Measurements from ENCODE around the gene FKBP5.

The FKBP5 gene

GRCh38 chr6:35729722-35730121 is 41.0 kb upstream of the FKBP5 start:
- no peak overlapping the region for H2BK15ac ChIP-seq (replicated peaks; ENCODE audit: low read depth)
- H2BK120ac ChIP-seq (ENCODE audit: low read depth, low read length) = no peak overlapping the region
- no peak overlapping the region for H2AK5ac ChIP-seq (ENCODE audit: low read length)
- H3K79me1 ChIP-seq (ENCODE audit: low read length) = no peaks in the 10 kb centered on the region
- peaks cover 19% of the 10 kb centered on the region for H3K4me1 ChIP-seq (ENCODE audit: control insufficient read depth, low read depth, low read length)
- H3K4me3 ChIP-seq (ENCODE audit: low read length) = no peak overlapping the region
- WGBS (ENCODE audit: extremely low coverage, insufficient coverage, low lambda C conversion rate) = no CpG with 5 or more reads among the region's 2 CpGs
- H2BK5ac ChIP-seq (ENCODE audit: low read length) = no peak overlapping the region
- DNase-seq = no peak
- H3K4ac ChIP-seq (ENCODE audit: low read depth, low read length) = no peak overlapping the region
- no peaks in the 10 kb centered on the region for H3K79me2 ChIP-seq (ENCODE audit: control insufficient read depth, insufficient read depth, low read length)
- H3K27ac ChIP-seq (ENCODE audit: low read depth, low read length) = no peak overlapping the region
- no peak overlapping the region for H3K4me2 ChIP-seq (ENCODE audit: low read length)
- H3K36me3 ChIP-seq (ENCODE audit: control insufficient read depth, insufficient read depth, low read length) = no peaks in the 10 kb centered on the region
- no peak overlapping the region for H3K9ac ChIP-seq (ENCODE audit: low read length)
- no peak overlapping the region for H4K8ac ChIP-seq (ENCODE audit: low read depth, low read length)
- no peak overlapping the region for H3K18ac ChIP-seq (ENCODE audit: low read length)
- no peak overlapping the region for H4K5ac ChIP-seq (ENCODE audit: low read length)
- H3K23ac ChIP-seq (ENCODE audit: low read length) = no peak overlapping the region
- no peak overlapping the region for H3K56ac ChIP-seq (ENCODE audit: low read length)
- no peaks in the 10 kb centered on the region for H3K27me3 ChIP-seq (ENCODE audit: insufficient read depth, low read length, poor library complexity)

- H2BK5ac ChIP-seq (ENCODE audit: low read length) = no peak overlapping the region
- no peak overlapping the region for H3K4me3 ChIP-seq (ENCODE audit: low read length)
- H3K4ac ChIP-seq (ENCODE audit: low read depth, low read length) = no peak overlapping the region
- peak overlapping the region; percentile 55 for H3K9ac ChIP-seq (ENCODE audit: low read length)
- peak; percentile 12 for DNase-seq
- no peaks in the 10 kb centered on the region for H3K79me2 ChIP-seq (ENCODE audit: control insufficient read depth, insufficient read depth, low read length)
- no peaks in the 10 kb centered on the region for H3K36me3 ChIP-seq (ENCODE audit: control insufficient read depth, insufficient read depth, low read length)
- no peak overlapping the region for H3K23ac ChIP-seq (ENCODE audit: low read length)
- H2AK5ac ChIP-seq (ENCODE audit: low read length) = no peak overlapping the region
- H3K27me3 ChIP-seq (ENCODE audit: insufficient read depth, low read length, poor library complexity) = no peaks in the 10 kb centered on the region
- no peak overlapping the region for H3K27ac ChIP-seq (ENCODE audit: low read depth, low read length)
- peaks cover 19% of the 10 kb centered on the region for H3K4me1 ChIP-seq (ENCODE audit: control insufficient read depth, low read depth, low read length)
- H2BK15ac ChIP-seq (replicated peaks; ENCODE audit: low read depth) = no peak overlapping the region
- no peak overlapping the region for H3K56ac ChIP-seq (ENCODE audit: low read length)
- H4K8ac ChIP-seq (ENCODE audit: low read depth, low read length) = no peak overlapping the region
- no peak overlapping the region for H4K5ac ChIP-seq (ENCODE audit: low read length)
- no CpG with 5 or more reads among the region's 12 CpGs for WGBS (ENCODE audit: extremely low coverage, insufficient coverage, low lambda C conversion rate)
- H3K4me2 ChIP-seq (ENCODE audit: low read length) = peak overlapping the region; percentile 80
- no peak overlapping the region for H2BK120ac ChIP-seq (ENCODE audit: low read depth, low read length)
- no peaks in the 10 kb centered on the region for H3K79me1 ChIP-seq (ENCODE audit: low read length)
- H3K18ac ChIP-seq (ENCODE audit: low read length) = no peak overlapping the region
These were observed 40.3 kb upstream of the FKBP5 start for GRCh38 chr6:35728683-35729678.

GRCh38 chr6:35727935-35728682 is 39.4 kb upstream of the FKBP5 start:
- H2BK15ac ChIP-seq (replicated peaks; ENCODE audit: low read depth) = no peak overlapping the region
- H3K36me3 ChIP-seq (ENCODE audit: control insufficient read depth, insufficient read depth, low read length) = no peaks in the 10 kb centered on the region
- no peaks in the 10 kb centered on the region for H3K79me2 ChIP-seq (ENCODE audit: control insufficient read depth, insufficient read depth, low read length)
- H2AK5ac ChIP-seq (ENCODE audit: low read length) = no peak overlapping the region
- peak; percentile 81 for DNase-seq
- H3K4ac ChIP-seq (ENCODE audit: low read depth, low read length) = peak overlapping the region; percentile 47
- H2BK5ac ChIP-seq (ENCODE audit: low read length) = peak overlapping the region; percentile 62
- H3K9ac ChIP-seq (ENCODE audit: low read length) = peak overlapping the region; percentile 86
- peaks cover 19% of the 10 kb centered on the region for H3K4me1 ChIP-seq (ENCODE audit: control insufficient read depth, low read depth, low read length)
- peak overlapping the region; percentile 72 for H3K4me3 ChIP-seq (ENCODE audit: low read length)
- H3K18ac ChIP-seq (ENCODE audit: low read length) = peak overlapping the region; percentile 52
- no peak overlapping the region for H4K5ac ChIP-seq (ENCODE audit: low read length)
- H4K8ac ChIP-seq (ENCODE audit: low read depth, low read length) = no peak overlapping the region
- H3K79me1 ChIP-seq (ENCODE audit: low read length) = no peaks in the 10 kb centered on the region
- no CpG with 5 or more reads among the region's 57 CpGs for WGBS (ENCODE audit: extremely low coverage, insufficient coverage, low lambda C conversion rate)
- peak overlapping the region; percentile 90 for H3K4me2 ChIP-seq (ENCODE audit: low read length)
- H3K27me3 ChIP-seq (ENCODE audit: insufficient read depth, low read length, poor library complexity) = no peaks in the 10 kb centered on the region
- peak overlapping the region; percentile 5 for H2BK120ac ChIP-seq (ENCODE audit: low read depth, low read length)
- H3K23ac ChIP-seq (ENCODE audit: low read length) = peak overlapping the region; percentile 32
- no peak overlapping the region for H3K27ac ChIP-seq (ENCODE audit: low read depth, low read length)
- peak overlapping the region; percentile 94 for H3K56ac ChIP-seq (ENCODE audit: low read length)

- Histone ChIP-seq H3K36me3 (ENCODE audit: control insufficient read depth, insufficient read depth, low read length) (no peaks in the 10 kb centered on the region), H3K27me3 (ENCODE audit: insufficient read depth, low read length, poor library complexity) (no peaks in the 10 kb centered on the region), H4K5ac (ENCODE audit: low read length) (peak overlapping the region; percentile 8), H2BK5ac (ENCODE audit: low read length) (peak overlapping the region; percentile 62), H3K79me1 (ENCODE audit: low read length) (no peaks in the 10 kb centered on the region), H3K18ac (ENCODE audit: low read length) (peak overlapping the region; percentile 52), H3K56ac (ENCODE audit: low read length) (peak overlapping the region; percentile 94), H3K23ac (ENCODE audit: low read length) (no peak overlapping the region), H3K79me2 (ENCODE audit: control insufficient read depth, insufficient read depth, low read length) (no peaks in the 10 kb centered on the region), H4K8ac (ENCODE audit: low read depth, low read length) (no peak overlapping the region), H2BK120ac (ENCODE audit: low read depth, low read length) (peak overlapping the region; percentile 5), H2AK5ac (ENCODE audit: low read length) (no peak overlapping the region), H3K27ac (ENCODE audit: low read depth, low read length) (no peak overlapping the region), H3K4me3 (ENCODE audit: low read length) (peak overlapping the region; percentile 72), H3K4me2 (ENCODE audit: low read length) (peak overlapping the region; percentile 90), H3K9ac (ENCODE audit: low read length) (peak overlapping the region; percentile 86), H3K4me1 (ENCODE audit: control insufficient read depth, low read depth, low read length) (peaks cover 16% of the 10 kb centered on the region), H3K4ac (ENCODE audit: low read depth, low read length) (peak overlapping the region; percentile 24), H2BK15ac (replicated peaks; ENCODE audit: low read depth) (peak overlapping the region; percentile 10)
- WGBS (ENCODE audit: extremely low coverage, insufficient coverage, low lambda C conversion rate) = no CpG with 5 or more reads among the region's 29 CpGs
- peak; percentile 85 for DNase-seq
These were observed 38.7 kb upstream of the FKBP5 start for GRCh38 chr6:35727231-35727934.

GRCh38 chr6:35725721-35726438 is 37.2 kb upstream of the FKBP5 start:
- Histone ChIP-seq H2BK5ac (ENCODE audit: low read length) (no peak overlapping the region), H3K4me3 (ENCODE audit: low read length) (no peak overlapping the region), H3K56ac (ENCODE audit: low read length) (peak overlapping the region; percentile 30), H3K4me2 (ENCODE audit: low read length) (no peak overlapping the region), H3K79me1 (ENCODE audit: low read length) (no peaks in the 10 kb centered on the region), H3K36me3 (ENCODE audit: control insufficient read depth, insufficient read depth, low read length) (no peaks in the 10 kb centered on the region), H4K5ac (ENCODE audit: low read length) (no peak overlapping the region), H3K79me2 (ENCODE audit: control insufficient read depth, insufficient read depth, low read length) (no peaks in the 10 kb centered on the region), H3K9ac (ENCODE audit: low read length) (peak overlapping the region; percentile 6), H2BK15ac (replicated peaks; ENCODE audit: low read depth) (no peak overlapping the region), H2BK120ac (ENCODE audit: low read depth, low read length) (no peak overlapping the region), H3K4ac (ENCODE audit: low read depth, low read length) (no peak overlapping the region), H3K27me3 (ENCODE audit: insufficient read depth, low read length, poor library complexity) (no peaks in the 10 kb centered on the region), H3K27ac (ENCODE audit: low read depth, low read length) (no peak overlapping the region), H3K4me1 (ENCODE audit: control insufficient read depth, low read depth, low read length) (peaks cover 14% of the 10 kb centered on the region), H4K8ac (ENCODE audit: low read depth, low read length) (no peak overlapping the region), H3K18ac (ENCODE audit: low read length) (no peak overlapping the region), H3K23ac (ENCODE audit: low read length) (no peak overlapping the region), H2AK5ac (ENCODE audit: low read length) (peak overlapping the region; percentile 46)
- WGBS (ENCODE audit: extremely low coverage, insufficient coverage, low lambda C conversion rate) = no CpG with 5 or more reads among the region's 11 CpGs
- DNase-seq = no peak
